Medulla oblongata (tissue), 1 donor: ENCODE data around the gene TNFSF11.

Experiments
- DNase-seq: peaks from one replicate; pipeline ENCODE4 v3.0.0-alpha.2; 2015; ENCODE audit errors: extremely low spot score

Gene TNFSF11

GRCh38 chr13:42611086-42611779 is 37.3 kb downstream of the TNFSF11 start:
- no peak for DNase-seq

- DNase-seq, result no peak
Observed at GRCh38 chr13:42612021-42612765, 38.2 kb downstream of the TNFSF11 start.

- no peak for DNase-seq
Observed at GRCh38 chr13:42614436-42615035, 40.6 kb downstream of the TNFSF11 start.

GRCh38 chr13:42615691-42616090 is 41.7 kb downstream of the TNFSF11 start:
- DNase-seq, result no peak

- no peak for DNase-seq
Observed at GRCh38 chr13:42617221-42617620, 43.3 kb downstream of the TNFSF11 start.

- DNase-seq, result no peak
Observed at GRCh38 chr13:42623916-42624315, 50.0 kb downstream of the TNFSF11 start.

GRCh38 chr13:42625611-42626010 is 51.7 kb downstream of the TNFSF11 start:
- no peak for DNase-seq

- DNase-seq, result no peak
Observed at GRCh38 chr13:42626176-42626860, 52.4 kb downstream of the TNFSF11 start.

- no peak for DNase-seq
Observed at GRCh38 chr13:42628666-42629065, 54.7 kb downstream of the TNFSF11 start.

- no peak for DNase-seq
Observed at GRCh38 chr13:42631181-42631580, 57.2 kb downstream of the TNFSF11 start.

- DNase-seq, result no peak
Observed at GRCh38 chr13:42633495-42633894, 59.5 kb downstream of the TNFSF11 start.

- no peak for DNase-seq
Observed at GRCh38 chr13:42638101-42638500, 64.1 kb downstream of the TNFSF11 start.

GRCh38 chr13:42638886-42639285 is 64.9 kb downstream of the TNFSF11 start:
- no peak for DNase-seq

- DNase-seq, result no peak
Observed at GRCh38 chr13:42643076-42643475, 69.1 kb downstream of the TNFSF11 start.

- no peak for DNase-seq
Observed at GRCh38 chr13:42644841-42645240, 70.9 kb downstream of the TNFSF11 start.

GRCh38 chr13:42645717-42646116 is 71.8 kb downstream of the TNFSF11 start:
- no peak for DNase-seq

GRCh38 chr13:42649141-42649540 is 75.2 kb downstream of the TNFSF11 start:
- no peak for DNase-seq

- no peak for DNase-seq
Observed at GRCh38 chr13:42649831-42650230, 75.9 kb downstream of the TNFSF11 start.

GRCh38 chr13:42650506-42650905 is 76.6 kb downstream of the TNFSF11 start:
- no peak for DNase-seq

GRCh38 chr13:42651936-42652641 is 78.1 kb downstream of the TNFSF11 start:
- DNase-seq, result no peak

GRCh38 chr13:42652642-42653415 is 78.9 kb downstream of the TNFSF11 start:
- no peak for DNase-seq
